Measurements from ENCODE around the gene B3GAT1.
"Not testable (repeated sequence)": the region's sequence is repeated elsewhere in the genome, so short reads cannot be mapped to it uniquely, and the experiment has no call there.

Gene B3GAT1

GRCh38 chr11:134350381-134350780 is 61.7 kb downstream of the B3GAT1 start:
- DNase-seq = no peak

GRCh38 chr11:134349802-134350355 is 62.2 kb downstream of the B3GAT1 start:
- no peak for DNase-seq

DNA sequence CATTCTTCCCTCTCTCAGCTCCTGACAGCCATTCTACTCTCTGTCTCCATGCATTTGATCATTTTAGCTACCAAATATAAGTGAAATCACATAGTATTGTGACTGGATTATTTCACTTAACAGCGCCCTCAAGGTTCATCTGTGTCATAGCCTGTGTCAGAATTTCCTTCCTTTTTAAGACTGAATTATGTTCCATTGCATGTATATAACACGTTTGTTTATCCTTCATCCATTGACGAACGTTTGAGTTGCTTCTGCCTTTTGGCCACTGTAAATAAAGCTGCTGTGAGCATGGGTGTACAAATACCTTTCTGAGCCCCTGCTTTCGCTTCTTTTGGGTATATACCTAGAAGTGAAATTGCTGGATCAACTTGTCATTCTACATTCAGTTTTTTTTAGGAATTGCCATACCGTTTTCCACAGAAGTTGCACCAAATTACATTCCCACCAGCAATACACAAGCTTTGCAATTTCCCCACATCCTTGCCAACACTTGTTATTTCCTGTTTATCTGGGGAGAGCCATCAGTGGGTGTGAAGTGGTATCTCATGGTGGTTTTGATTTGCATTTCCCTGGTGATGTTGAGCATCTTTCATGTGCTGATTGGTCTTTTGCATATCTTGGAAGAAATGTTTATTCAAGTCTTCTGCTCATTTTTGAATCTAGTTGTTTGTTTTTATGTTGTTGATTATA is 62.8 kb downstream of the B3GAT1 start:
- no peak for DNase-seq

GRCh38 chr11:134347441-134347840 is 64.6 kb downstream of the B3GAT1 start:
- no peak for DNase-seq

GRCh38 chr11:134346976-134347350 is 65.1 kb downstream of the B3GAT1 start:
- no peak for DNase-seq

DNA sequence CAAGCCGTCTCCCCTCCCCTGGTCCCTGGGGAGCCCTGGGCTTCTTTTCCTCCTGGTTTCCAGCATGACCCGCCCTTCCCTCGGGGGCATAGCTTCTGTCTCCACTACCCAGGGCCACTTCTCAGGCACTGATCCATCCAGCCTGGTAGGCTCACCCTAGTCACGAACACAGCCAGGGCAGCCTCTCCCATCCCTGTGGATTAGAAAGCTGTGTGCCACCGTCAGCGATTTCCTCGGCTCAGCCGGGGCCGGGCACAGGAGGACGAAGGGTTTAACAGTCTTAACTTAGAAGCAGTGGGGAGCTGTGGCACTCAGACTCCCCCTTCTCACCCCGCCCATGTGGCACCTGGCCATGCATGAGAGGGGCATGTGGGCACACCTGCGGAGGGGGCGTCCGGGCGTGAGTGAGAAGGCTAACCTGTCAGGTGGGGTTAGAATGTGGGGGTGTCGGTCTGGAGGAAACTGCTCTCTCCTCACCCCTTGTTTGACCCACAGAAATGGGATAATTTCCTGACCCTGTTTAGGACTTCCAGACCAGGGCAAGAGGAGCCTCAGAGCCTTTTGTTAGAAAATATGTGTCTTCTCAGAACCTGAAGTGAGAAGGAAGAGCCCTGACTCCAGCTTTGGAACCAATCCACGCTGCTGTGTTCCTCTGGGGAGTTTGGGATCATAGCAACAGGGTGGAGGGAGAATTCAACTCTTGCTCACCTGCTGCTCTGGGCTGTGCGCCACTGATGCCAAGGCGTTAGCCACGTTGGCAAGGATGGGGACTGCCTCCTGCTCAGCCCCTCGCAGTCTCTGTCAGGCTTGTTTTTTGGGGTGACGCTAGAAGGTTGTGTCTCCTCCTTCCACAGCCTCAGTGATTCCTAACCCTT is 65.7 kb downstream of the B3GAT1 start:
- peak; percentile 13 for DNase-seq

DNA sequence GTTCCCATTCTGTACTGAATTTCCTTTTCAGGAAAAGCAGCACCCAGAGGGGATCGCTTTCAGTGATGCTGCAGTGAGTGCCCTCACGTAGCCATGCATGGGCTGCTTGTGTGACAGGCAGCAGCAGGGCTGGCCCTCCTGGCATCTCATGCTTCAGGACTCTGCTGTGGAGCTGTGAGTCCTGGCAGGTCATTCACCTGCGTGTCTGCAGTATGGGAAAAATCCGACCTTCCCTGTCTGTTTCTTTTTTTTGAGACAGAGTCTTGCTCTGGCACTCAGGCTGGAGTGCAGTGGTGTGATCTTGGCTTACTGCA is 66.8 kb downstream of the B3GAT1 start:
- no peak for DNase-seq

DNA sequence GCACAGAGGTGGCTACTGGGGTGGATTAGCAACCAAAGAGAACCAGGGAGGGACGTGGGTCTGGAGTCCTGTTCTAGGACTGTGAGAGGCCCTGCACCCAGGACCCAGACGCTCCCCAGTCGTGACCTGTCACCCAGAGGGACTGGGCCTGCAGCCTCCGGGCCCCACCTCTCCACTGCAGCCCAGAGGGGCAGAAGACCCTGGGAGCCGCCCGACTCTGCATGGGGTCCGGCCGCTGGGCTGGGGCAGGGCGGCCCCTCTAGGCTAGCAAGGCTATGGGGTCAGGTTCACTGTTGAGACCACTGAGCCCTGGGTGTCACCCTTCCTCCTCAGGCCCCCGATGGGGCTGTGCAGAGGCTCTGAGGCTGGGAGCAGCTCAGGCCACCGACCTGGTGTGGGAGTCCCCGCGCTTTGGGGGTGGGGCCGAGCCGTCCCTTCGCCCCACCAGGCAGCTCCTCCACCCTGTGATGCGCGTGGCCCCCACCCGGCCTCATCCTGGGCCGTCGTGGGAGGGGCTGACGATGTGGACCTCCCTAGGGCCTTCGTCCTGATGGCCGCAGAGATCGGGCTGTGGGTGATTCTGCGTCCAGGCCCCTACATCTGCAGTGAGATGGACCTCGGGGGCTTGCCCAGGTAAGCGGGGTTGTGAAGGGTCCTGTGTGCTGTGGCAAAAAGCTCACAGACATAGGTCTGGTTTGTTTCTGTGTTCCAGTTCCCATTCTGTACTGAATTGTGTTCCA is 67.4 kb downstream of the B3GAT1 start:
- not testable (repeated sequence) for DNase-seq

DNA sequence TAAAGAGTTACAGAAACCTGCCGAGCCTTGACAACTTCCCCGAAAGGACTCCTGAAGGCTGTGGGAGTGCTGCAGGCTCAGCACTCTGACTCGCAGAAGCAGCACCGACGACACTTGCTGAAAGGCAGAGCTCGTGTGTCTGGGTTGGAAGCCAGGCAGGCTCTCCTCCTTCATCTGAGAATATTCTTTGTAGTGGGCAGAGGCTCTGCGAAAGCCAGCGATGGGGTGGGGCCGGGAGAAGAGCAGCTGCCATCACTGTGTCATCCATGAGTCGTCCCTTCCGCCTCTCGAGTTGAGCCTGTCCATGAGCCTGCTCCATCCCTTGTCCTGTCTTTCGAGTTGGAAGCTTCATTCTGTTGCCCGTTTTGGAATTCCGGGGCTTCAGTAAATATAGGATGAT is 68.4 kb downstream of the B3GAT1 start:
- no peak for DNase-seq

DNA sequence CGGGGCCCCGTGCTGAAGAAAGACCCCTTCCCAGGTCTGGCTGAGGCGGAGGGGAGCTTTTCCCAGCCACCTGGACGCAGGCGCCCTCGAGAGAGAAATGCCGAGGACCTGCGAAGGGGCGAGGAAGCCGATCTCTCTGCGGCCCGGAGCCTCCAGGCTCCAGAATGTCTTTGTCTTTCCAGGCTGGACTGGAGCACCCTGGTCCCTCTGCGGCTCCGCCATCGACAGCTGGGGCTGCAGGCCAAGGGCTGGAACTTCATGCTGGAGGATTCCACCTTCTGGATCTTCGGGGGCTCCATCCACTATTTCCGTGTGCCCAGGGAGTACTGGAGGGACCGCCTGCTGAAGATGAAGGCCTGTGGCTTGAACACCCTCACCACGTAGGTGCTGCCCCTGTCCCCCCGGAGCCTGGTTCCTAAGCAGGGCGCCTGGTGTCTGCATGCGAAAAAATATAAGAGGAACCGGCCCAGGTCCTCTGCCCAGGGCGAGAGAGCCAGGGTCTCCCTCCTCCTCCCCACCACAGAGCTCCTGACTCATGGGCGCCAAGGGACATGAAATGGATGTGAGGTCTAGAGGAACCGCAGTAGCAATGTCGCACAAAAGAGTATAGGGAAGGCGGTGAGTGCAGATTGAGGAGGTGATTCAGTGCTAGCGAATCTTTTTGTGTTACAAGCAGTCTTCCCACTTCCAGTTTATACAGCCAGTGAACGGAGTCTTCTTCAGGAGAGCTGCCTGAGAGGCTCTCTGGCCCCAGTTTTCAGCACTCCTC is 69.3 kb downstream of the B3GAT1 start:
- no peak for DNase-seq

- DNase-seq = no peak
These were observed 70.1 kb downstream of the B3GAT1 start for GRCh38 chr11:134341805-134342571.

DNA sequence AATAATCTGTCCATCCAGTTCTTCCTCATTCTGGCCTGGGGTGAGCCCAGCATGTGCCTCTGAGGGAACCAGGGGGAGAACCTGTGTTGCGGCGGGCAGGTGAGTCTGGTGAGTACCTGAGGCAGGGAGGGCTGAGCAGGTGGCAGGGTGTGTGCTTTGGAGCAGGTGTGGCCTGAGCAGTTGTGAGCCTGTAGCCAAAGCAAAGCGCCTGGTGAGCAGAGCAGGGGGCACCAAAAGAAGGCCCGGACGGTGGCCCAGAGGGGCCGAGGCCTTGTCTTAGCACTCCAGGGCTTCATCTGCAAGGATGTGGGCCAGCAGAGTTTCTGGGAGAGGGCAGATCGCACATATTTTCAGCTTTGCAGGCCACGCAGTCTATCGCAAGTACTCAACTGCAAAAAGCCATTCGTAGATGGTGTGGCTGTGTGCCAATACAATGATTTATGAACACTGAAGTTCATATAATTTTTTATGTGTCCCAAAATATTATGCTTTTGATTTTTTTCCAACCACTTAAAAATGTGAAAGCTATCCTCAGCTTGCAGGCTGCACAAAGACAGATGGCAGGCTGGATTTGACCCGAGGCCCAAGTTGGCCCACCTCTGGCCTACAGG is 71.6 kb downstream of the B3GAT1 start:
- no peak for DNase-seq

DNA sequence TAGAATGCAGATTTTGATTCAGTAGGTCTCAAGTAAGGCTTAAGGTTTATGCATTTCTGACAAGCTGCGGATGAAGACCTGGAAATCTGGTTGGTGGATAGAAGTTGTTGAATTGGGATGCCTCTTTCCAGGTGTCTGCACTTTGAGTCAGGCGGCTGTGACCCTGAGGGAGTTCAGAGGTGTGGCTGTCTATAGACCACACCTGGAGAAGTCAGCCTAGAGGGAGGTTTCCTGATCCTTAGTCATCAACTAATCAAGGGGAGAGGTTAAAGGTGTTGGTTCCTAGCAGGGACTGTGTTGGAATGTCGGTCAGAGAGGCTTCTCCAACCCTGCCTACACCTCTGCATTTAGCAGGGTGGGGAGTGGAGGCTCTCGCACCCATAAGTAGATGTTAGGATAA is 72.3 kb downstream of the B3GAT1 start:
- DNase-seq = no peak

- DNase-seq = no peak
These were observed 73.4 kb downstream of the B3GAT1 start for GRCh38 chr11:134338654-134339053.

DNA sequence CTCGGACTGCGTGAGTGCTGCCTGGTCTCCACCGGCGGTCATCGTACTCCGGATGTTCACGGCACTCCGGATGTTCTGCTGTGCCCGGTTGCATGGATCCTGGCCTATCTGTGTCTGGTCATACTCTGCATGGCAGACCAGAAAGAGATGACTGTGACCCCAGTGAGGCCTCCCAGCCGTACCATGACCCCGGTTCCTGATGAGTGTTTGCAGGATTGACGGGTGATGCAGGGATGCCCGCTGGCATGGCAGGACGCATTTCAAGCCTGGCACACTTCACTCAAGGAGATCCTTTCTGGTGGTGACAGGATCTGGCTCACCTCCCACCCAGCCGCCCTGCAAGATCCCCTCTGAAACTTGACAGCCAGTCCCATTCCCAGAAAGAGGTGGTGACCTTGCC is 74.0 kb downstream of the B3GAT1 start:
- no peak for DNase-seq

GRCh38 chr11:134337051-134337450 is 75.0 kb downstream of the B3GAT1 start:
- DNase-seq = no peak

DNA sequence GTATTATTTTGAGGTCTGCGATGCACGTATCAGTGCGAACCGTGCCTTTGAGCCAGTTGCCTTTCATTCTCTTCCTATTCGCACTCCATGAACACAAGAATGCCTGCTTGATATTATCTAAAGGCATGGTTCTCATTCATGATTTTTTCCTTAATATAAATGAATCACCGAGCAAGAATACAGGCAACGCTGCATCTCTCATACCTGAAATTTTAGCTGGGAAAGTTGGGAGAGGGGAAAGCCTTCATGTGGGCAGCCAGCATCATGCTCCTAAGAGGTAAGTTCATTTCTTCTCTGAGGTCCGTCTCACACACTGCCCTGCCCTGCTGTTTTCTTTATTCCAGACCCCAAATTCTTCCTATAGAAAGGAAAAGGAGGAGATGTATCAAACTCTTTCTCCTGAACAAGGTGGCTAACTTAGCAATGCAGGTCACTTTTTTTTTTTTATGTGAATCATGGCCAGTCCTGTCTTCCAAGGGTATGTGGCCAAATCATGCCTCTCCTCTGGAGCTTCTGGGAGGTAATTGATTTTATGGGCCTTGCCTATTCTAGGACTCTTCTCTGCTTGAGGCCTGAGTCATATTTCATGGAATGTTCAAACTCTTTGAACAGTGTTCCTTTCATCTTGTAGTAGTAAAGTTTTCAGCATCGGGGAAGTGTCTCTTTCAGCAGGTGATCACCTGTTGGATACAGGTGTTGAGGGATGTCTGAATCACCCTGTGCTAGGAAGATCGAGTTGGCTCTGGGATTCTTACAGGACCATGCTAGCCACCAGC is 77.1 kb downstream of the B3GAT1 start:
- DNase-seq = no peak

DNA sequence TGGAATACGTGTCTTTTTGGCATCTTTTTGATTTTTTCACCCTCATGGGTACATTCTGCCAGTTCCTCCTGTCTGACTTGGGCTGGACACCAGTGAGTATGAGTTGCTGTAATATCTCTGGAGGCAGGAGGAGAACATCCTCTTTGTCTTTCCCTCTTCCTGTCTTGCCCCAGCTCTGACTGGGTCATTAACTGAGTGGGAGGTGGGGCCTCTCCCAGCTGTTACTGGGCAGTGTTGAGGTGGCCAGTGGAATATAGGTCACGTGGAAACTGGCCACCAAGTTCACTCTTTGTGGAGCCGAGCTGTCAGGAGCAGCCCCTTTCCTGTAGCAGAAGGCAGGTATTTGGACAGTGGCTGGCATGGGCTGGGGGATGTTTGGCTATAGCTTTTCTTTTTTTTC is 78.1 kb downstream of the B3GAT1 start:
- no peak for DNase-seq

- DNase-seq = no peak
These were observed 78.7 kb downstream of the B3GAT1 start for GRCh38 chr11:134333312-134333711.

DNA sequence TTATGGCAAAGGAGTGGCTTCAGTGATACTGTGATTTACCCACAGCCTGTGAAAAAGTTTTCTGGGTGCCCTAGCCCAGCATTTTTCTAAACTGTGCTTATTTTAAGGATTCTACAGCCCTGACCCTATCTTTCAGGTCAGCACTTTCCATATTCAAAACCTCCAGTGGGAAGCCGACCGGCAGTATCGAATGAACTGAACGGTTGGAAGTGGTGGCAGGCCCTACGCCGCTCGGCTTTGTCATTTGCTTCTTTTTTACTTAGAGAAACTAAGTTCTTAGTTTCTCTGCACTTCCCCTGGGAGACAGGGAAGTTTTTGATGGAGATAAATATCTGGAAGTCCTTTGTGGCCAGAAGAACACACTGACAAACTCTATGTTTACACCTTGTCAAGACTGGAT is 79.3 kb downstream of the B3GAT1 start:
- no peak for DNase-seq

- DNase-seq = peak; percentile 58
These were observed 79.8 kb downstream of the B3GAT1 start for GRCh38 chr11:134332189-134332631.

Measured in NCI-H345 (cell line).